A673 (cell line): ENCODE data around the gene TMEM87A. TPM values are rescaled to one million over a fixed set of nuclear protein-coding genes. Genes with fewer than 3 reads are reported as not detected.

Experiments used
- BruUV-seq: library from RNA; stranded (reverse); fragments of 400-500 nt; replicated peaks from 2 replicates; lab custom pipeline; 2021; lab: Mats Ljungman, UMichigan
- CTCF ChIA-PET: fragments of 300-600 bp; sonication (Branson Sonifier 250); formaldehyde crosslinking; loops from one replicate; lab custom pipeline; 2022; ENCODE audit warnings: antibody characterized with exemption; lab: Charles Lee
- POLR2A ChIA-PET: fragments of 300-600 bp; sonication (Branson Sonifier 250); formaldehyde crosslinking; loops from one replicate; lab custom pipeline; 2022; ENCODE audit warnings: antibody characterized with exemption; ENCODE audit not compliant: low non-redundant PET; lab: Charles Lee
- DNase-seq: peaks from one replicate; pipeline ENCODE4 v3.0.0-alpha.2; 2015; ENCODE audit warnings: low spot score
- H3K27ac ChIP-seq: fragments of 200-600 bp; sonication (generic); 2 replicates; pipeline ENCODE4 v1.5.1; 2016; ENCODE audit warnings: mixed run types, low read depth, mild to moderate bottlenecking, mixed read lengths, antibody characterized with exemption, low read length; ENCODE audit not compliant: poor library complexity, severe bottlenecking
- H3K27me3 ChIP-seq: fragments of 200-600 bp; sonication (generic); replicated peaks from 2 replicates; pipeline ENCODE4 v1.6.1; 2017; ENCODE audit warnings: mixed run types, low read depth, mild to moderate bottlenecking, mixed read lengths, antibody characterized with exemption, low read length; ENCODE audit not compliant: insufficient read depth, poor library complexity
- H3K36me3 ChIP-seq: fragments of 200-600 bp; sonication (generic); 2 replicates; pipeline ENCODE4 v1.6.1; 2016; ENCODE audit warnings: mixed run types, mild to moderate bottlenecking, mixed read lengths, antibody characterized with exemption, low read length; ENCODE audit not compliant: insufficient read depth, poor library complexity, severe bottlenecking
- H3K4me1 ChIP-seq: fragments of 200-600 bp; sonication (generic); 2 replicates; pipeline ENCODE4 v1.6.1; 2017; ENCODE audit warnings: mixed run types, mild to moderate bottlenecking, mixed read lengths, antibody characterized with exemption, low read length; ENCODE audit not compliant: insufficient read depth, poor library complexity, severe bottlenecking
- H3K4me3 ChIP-seq: fragments of 200-600 bp; sonication (generic); 2 replicates; pipeline ENCODE4 v1.5.1; 2016; ENCODE audit warnings: low read depth, mixed run types, mild to moderate bottlenecking, mixed read lengths, low read length; ENCODE audit not compliant: poor library complexity, severe bottlenecking
- H3K9me3 ChIP-seq: fragments of 200-600 bp; sonication (generic); 2 replicates; pipeline ENCODE4 v1.6.1; 2016; ENCODE audit warnings: mixed run types, low read depth, mild to moderate bottlenecking, mixed read lengths, antibody characterized with exemption, low read length; ENCODE audit not compliant: poor library complexity, severe bottlenecking
- EZH2 ChIP-seq: fragments of 200-600 bp; sonication (generic); IDR thresholded peaks from 2 replicates; pipeline ENCODE4 v1.6.1; 2017; ENCODE audit warnings: borderline replicate concordance, low read depth, mild to moderate bottlenecking, mixed read lengths, antibody characterized with exemption, low read length; ENCODE audit not compliant: poor library complexity, severe bottlenecking
- intact Hi-C: fragments of 100-400 bp; cut with micrococcal nuclease; formaldehyde crosslinking; loops from one replicate; pipeline ENCODE4 v1.10.0; 2022; ENCODE audit not compliant: unreplicated experiment
- total RNA-seq: library from RNA; stranded (reverse); gene quantifications from 2 replicates; pipeline ENCODE4 v1.2.3, GENCODE V29; 2021
- TF ChIP-seq, protein P1 (sequence below): fragments of 300-800, 200-600 bp; sonication (generic); conservative IDR thresholded peaks from 2 replicates; pipeline ENCODE4 v1.5.1; 2017; ENCODE audit warnings: low read depth, mild to moderate bottlenecking, antibody characterized with exemption, low read length, moderate library complexity, mixed read lengths

TMEM87A gene
- total RNA-seq, 1 experiment from 2014 or later: 53.4 TPM

GRCh38 chr15:42213511-42213910, 59.7 kb downstream of the TMEM87A start:
- intact Hi-C loops: no loop called here
- Histone ChIP-seq H3K4me1 (peaks cover 1% of the 10 kb centered on the region), H3K36me3 (peaks cover 45% of the 10 kb centered on the region), H3K27ac (no peak overlapping the region), H3K9me3 (no peaks in the 10 kb centered on the region), H3K4me3 (no peak overlapping the region), H3K27me3 (no peaks in the 10 kb centered on the region)
- ChIA-PET POLR2A (no interaction called here), CTCF (no interaction called here)
- no TSS peak for BruUV-seq
- TF ChIP-seq EZH2: no peak
- TF ChIP-seq, protein P1, sequence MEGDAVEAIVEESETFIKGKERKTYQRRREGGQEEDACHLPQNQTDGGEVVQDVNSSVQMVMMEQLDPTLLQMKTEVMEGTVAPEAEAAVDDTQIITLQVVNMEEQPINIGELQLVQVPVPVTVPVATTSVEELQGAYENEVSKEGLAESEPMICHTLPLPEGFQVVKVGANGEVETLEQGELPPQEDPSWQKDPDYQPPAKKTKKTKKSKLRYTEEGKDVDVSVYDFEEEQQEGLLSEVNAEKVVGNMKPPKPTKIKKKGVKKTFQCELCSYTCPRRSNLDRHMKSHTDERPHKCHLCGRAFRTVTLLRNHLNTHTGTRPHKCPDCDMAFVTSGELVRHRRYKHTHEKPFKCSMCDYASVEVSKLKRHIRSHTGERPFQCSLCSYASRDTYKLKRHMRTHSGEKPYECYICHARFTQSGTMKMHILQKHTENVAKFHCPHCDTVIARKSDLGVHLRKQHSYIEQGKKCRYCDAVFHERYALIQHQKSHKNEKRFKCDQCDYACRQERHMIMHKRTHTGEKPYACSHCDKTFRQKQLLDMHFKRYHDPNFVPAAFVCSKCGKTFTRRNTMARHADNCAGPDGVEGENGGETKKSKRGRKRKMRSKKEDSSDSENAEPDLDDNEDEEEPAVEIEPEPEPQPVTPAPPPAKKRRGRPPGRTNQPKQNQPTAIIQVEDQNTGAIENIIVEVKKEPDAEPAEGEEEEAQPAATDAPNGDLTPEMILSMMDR: no peak
- DNase-seq: no peak

GRCh38 chr15:42210696-42211095, 62.5 kb downstream of the TMEM87A start:
- Histone ChIP-seq H3K4me1 (peaks cover 10% of the 10 kb centered on the region), H3K9me3 (no peaks in the 10 kb centered on the region), H3K36me3 (peaks cover 25% of the 10 kb centered on the region), H3K27ac (no peak overlapping the region), H3K27me3 (no peaks in the 10 kb centered on the region), H3K4me3 (no peak overlapping the region)
- no peak for DNase-seq
- POLR2A ChIA-PET: no interaction called here
- intact Hi-C loops: no loop called here
- TF ChIP-seq, protein P1: no peak
- TF ChIP-seq EZH2: no peak
- no TSS peak for BruUV-seq
- CTCF ChIA-PET: no interaction called here

DNA sequence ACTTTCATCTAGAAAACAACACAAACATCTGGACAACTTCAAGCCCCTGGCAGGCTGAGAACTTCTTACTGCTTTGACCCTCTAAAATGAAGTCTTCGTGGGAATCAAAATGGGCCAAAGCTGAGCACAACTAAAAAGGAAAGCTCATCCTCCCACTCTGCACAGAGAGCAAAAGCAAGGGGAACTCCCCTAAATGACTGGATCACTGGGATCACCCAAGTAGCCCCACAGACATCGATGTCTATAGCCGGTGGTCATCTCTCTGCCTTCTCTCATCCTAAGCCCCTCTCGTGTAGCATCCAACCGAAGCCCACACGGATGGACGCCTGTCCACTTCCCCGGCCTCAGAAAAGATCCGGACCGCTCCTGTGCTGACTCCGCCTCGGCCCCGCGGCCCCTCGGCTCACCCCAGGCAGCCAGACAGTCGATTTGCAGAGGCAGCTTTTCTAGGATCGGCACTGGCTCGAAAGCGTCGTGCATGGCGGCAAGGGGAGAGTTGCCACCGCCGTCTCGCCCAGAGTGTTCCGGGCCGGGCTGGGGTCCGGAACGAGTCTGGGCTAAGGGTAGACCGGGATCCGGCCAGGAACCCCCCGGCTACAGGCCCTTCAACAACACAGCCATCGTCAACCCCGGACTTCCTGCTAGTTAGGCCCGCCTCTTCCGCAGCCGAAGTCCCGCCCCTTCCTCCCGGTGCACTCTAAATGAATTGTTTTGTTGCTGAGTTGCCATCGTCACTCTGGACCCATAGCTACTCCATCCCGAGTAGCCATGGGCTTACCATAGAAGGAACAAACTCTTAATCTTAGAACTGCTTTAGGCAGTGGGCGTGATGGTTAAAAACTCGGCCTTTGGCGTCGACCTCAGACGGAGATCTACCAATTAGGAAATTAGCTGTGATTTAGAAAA, 65.3 kb downstream of the TMEM87A start, which contains the start of gene VPS39:
Gene VPS39 (minus strand): TSS at position 631 of the 906 bp plus-strand sequence. CDS start 151 bp downstream, at position 480.
- Histone ChIP-seq H3K27me3 (no peaks in the 10 kb centered on the region), H3K4me1 (peaks cover 10% of the 10 kb centered on the region), H3K36me3 (peaks cover 22% of the 10 kb centered on the region), H3K27ac (peak within 1 kb of the TSS; percentile 78), H3K4me3 (peak within 1 kb of the TSS; percentile 97), H3K9me3 (no peaks in the 10 kb centered on the region)
- TF ChIP-seq, protein P1: no peak
- no peak for TF ChIP-seq EZH2
- ChIA-PET CTCF (interaction anchor here (0.6 kb wide), 1 partner anchor 692 kb away, joined by 19 read pairs; no protein-coding TSS in a partner anchor), POLR2A (no interaction called here)
- intact Hi-C loops: no loop called here
- DNase-seq: peak; percentile 89
- BruUV-seq: TSS peak; percentile 55
